T-cell (primary cell): ENCODE data around the gene PUS3. TPM values are rescaled to one million over a fixed set of nuclear protein-coding genes. Genes with fewer than 3 reads are reported as not detected.
"Not testable (repeated sequence)": the region's sequence is repeated elsewhere in the genome, so short reads cannot be mapped to it uniquely, and the experiment has no call there.

Experiments used
- ATAC-seq, 4 experiments: fragments of 200-7000 bp in 3 of 4; fragments of 150-1000 bp in 1 of 4; cut with Tn5 transposase; replicated peaks in 1 of 4; 1 replicate in 3 of 4; 2 replicates in 1 of 4; pipeline ENCODE4 v1.10.0; 2021; ENCODE audit warnings: moderate library complexity in 3 of 4, mild to moderate bottlenecking in 2 of 4, moderate number of reproducible peaks in 1 of 4
- CTCF ChIA-PET, 2 donors: fragments of 300-600 bp; sonication (Branson Sonifier 250); formaldehyde crosslinking; loops; one replicate each; lab custom pipeline; 2022; ENCODE audit warnings: antibody characterized with exemption in 2 of 2; lab: Charles Lee
- POLR2A ChIA-PET, 2 donors: fragments of 300-600 bp; sonication (Branson Sonifier 250); formaldehyde crosslinking; loops; one replicate each; lab custom pipeline; 2022; ENCODE audit warnings: antibody characterized with exemption in 2 of 2; lab: Charles Lee
- DNase-seq, 35 experiments: peaks; one replicate each; pipeline versions ENCODE4 v3.0.0 to v3.0.0-alpha.2; 2013 to 2023
- H3K27ac ChIP-seq: one replicate; pipeline ENCODE4 v1.5.1; 2013; ENCODE audit warnings: low read length
- H3K27me3 ChIP-seq, 2 experiments: replicated peaks in 1 of 2; 1 replicate in 1 of 2; 2 replicates in 1 of 2; pipeline versions ENCODE4 v1.6.1 to v1.7.0; 2013; ENCODE audit warnings: low read length in 1 of 2, mixed read lengths in 1 of 2; ENCODE audit not compliant: control insufficient read depth in 2 of 2, insufficient read depth in 2 of 2; ENCODE audit errors: extremely low read depth in 1 of 2
- H3K36me3 ChIP-seq, 2 donors: 1 replicate in 1 of 2; 2 replicates in 1 of 2; pipeline versions ENCODE4 v1.6.1 to v1.7.0; 2013; ENCODE audit warnings: low read length in 1 of 2; ENCODE audit not compliant: control insufficient read depth in 2 of 2, insufficient read depth in 1 of 2; ENCODE audit errors: extremely low read depth in 1 of 2
- H3K4me1 ChIP-seq, 2 experiments: 1 replicate in 1 of 2; 2 replicates in 1 of 2; pipeline versions ENCODE4 v1.6.1 to v1.7.0; 2013; ENCODE audit warnings: low read length in 2 of 2, mixed read lengths in 1 of 2; ENCODE audit not compliant: insufficient read depth in 2 of 2, control insufficient read depth in 1 of 2; ENCODE audit errors: extremely low read depth in 1 of 2
- H3K4me3 ChIP-seq, 2 donors: 1 replicate in 1 of 2; 2 replicates in 1 of 2; pipeline versions ENCODE4 v1.5.1 to v1.7.0; 2013; ENCODE audit warnings: mild to moderate bottlenecking in 2 of 2, low read length in 1 of 2, moderate library complexity in 1 of 2; ENCODE audit not compliant: control insufficient read depth in 1 of 2; ENCODE audit errors: extremely low read depth in 1 of 2
- H3K9me3 ChIP-seq: 2 replicates; pipeline ENCODE4 v1.7.0; 2013
- H3K27ac Mint-ChIP-seq, 2 donors: one replicate each; pipeline ENCODE4 v1.8.0; 2020 to 2021; ENCODE audit warnings: mild to moderate bottlenecking in 2 of 2, mixed read lengths in 2 of 2
- H3K27me3 Mint-ChIP-seq, 2 donors: one replicate each; pipeline ENCODE4 v1.8.0; 2021 to 2022; ENCODE audit warnings: mixed read lengths in 2 of 2
- H3K36me3 Mint-ChIP-seq: one replicate; pipeline ENCODE4 v1.8.0; 2021; ENCODE audit warnings: mixed read lengths
- H3K4me1 Mint-ChIP-seq, 3 donors: one replicate each; pipeline ENCODE4 v1.8.0; 2020 to 2022; ENCODE audit warnings: mixed read lengths in 3 of 3, mild to moderate bottlenecking in 1 of 3
- H3K4me3 Mint-ChIP-seq, 3 donors: one replicate each; pipeline ENCODE4 v1.8.0; 2020 to 2022; ENCODE audit warnings: mild to moderate bottlenecking in 3 of 3, mixed read lengths in 3 of 3, moderate library complexity in 3 of 3
- H3K9me3 Mint-ChIP-seq, 3 donors: one replicate each; pipeline ENCODE4 v1.8.0; 2020 to 2022; ENCODE audit warnings: mixed read lengths in 3 of 3
- WGBS: methylation state at CpG from one replicate; pipeline ENCODE4 v1.1.5; 2013; ENCODE audit warnings: missing lambda C conversion rate; ENCODE audit not compliant: insufficient coverage; 5-methylcytosine and 5-hydroxymethylcytosine counted together
- total RNA-seq, 35 experiments: library from RNA in 6 of 35; stranded (reverse) in 6 of 35; fragments of 120-200 nt in 1 of 35; gene quantifications; one replicate each; pipeline versions ENCODE4 v1.2.1 to v1.2.4 and lab custom pipeline; 2013 to 2026

PUS3 gene
- total RNA-seq, 5 donors from 2014 or later (not counting 1 experiment from before 2014, with no cell fraction given): 5.2 to 14.6 (median 11.5) TPM

DNA sequence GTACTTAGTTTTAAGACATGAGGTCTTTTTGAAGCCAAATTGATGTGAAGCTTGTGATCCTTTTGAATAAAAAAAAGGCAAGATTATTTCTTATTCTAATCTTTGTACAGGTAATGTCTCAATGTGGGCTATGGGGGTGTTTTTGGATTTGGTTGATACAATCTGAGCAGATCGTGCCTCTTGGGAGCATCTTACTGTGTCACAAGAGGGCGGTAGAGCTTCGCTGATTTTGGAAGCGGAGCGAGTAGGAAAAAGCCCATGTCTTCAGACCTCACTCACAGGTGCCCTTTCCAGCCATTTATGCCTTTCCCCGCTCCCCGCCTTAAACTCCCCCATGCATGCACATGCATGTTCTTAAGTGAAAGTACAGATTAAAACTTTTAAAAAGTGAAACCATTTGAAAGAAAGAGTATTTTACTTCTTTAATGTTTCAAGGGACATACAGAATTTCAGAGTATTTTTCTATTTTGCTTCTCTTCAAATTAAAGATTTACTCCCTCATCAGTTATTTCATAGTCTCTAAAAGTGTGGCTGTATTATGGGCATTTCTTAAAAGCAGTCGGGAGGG lies 20.1 kb upstream of the PUS3 start:
- Histone ChIP-seq H3K4me3 (no peak overlapping the region), H3K4me1 (no peaks in the 10 kb centered on the region), H3K27me3 (peaks cover 0 to 16% of the 10 kb centered on the region in 2 experiments), H3K9me3 (no peaks in the 10 kb centered on the region), H3K27ac (no peak overlapping the region), H3K36me3 (no peaks in the 10 kb centered on the region)
- no peaks in the 10 kb centered on the region for H3K36me3 Mint-ChIP-seq
- no peak overlapping the region for H3K27ac Mint-ChIP-seq
- H3K4me3 Mint-ChIP-seq: no peak overlapping the region
- peaks cover 17 to 20% of the 10 kb centered on the region in 2 donors for H3K27me3 Mint-ChIP-seq
- no peaks in the 10 kb centered on the region for H3K9me3 Mint-ChIP-seq
- peaks cover 0 to 2% (median 0%) of the 10 kb centered on the region in 3 donors for H3K4me1 Mint-ChIP-seq
- CTCF ChIA-PET: interaction anchor here (0.5 to 2.0 kb wide), 5 partner anchors 15 to 366 kb away, joined by 3 to 12 read pairs (median 3); no protein-coding TSS in a partner anchor
- no CpG with 5 or more reads among the region's 8 CpGs for WGBS
- ATAC-seq (peak; percentile 54 to 72 (median 66)), DNase-seq (peak in 32 of 35 experiments; percentile 8 to 78 (median 40))
- POLR2A ChIA-PET: interaction anchor here in 1 of 2 donors (0.6 to 0.7 kb wide), 2 partner anchors 24 to 368 kb away, joined by 3 to 4 read pairs; no protein-coding TSS in a partner anchor

DNA sequence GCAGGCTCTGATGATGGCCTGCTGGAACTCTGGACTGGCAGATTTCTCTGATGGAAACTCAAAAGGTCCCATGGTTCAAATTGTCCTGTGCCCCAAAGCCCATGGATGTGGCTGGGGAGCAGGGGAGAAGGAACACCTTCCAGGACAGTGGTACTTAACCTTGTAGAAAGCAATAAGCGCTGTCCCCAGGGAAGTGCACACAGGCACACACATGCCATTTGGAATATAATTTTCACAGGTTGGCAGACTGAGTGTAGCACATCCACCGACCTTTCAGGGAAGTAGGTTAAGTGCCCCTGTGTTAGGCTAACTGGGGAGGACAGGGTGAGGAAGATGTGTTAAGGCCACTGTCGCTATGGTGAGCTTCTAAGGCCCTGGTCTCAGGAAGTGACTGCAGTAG lies 19.1 kb upstream of the PUS3 start:
- DNase-seq: no peak
- Mint-ChIP-seq H3K36me3 (no peaks in the 10 kb centered on the region), H3K9me3 (no peaks in the 10 kb centered on the region), H3K27me3 (peaks cover 16 to 20% of the 10 kb centered on the region in 2 donors), H3K4me1 (peaks cover 0 to 2% (median 0%) of the 10 kb centered on the region in 3 donors), H3K27ac (no peak overlapping the region), H3K4me3 (no peak overlapping the region)
- no peaks in the 10 kb centered on the region for H3K9me3 ChIP-seq
- H3K36me3 ChIP-seq: no peaks in the 10 kb centered on the region
- no peak overlapping the region for H3K4me3 ChIP-seq
- POLR2A ChIA-PET: no interaction called here
- H3K4me1 ChIP-seq: no peaks in the 10 kb centered on the region
- no peak for ATAC-seq
- CTCF ChIA-PET: interaction anchor here (0.6 to 2.0 kb wide), 8 partner anchors 19 to 468 kb away, joined by 3 to 12 read pairs (median 4); partner anchors contain the start of gene PUS3 (in 1 of the 2)
- H3K27ac ChIP-seq: no peak overlapping the region
- peaks cover 0 to 17% of the 10 kb centered on the region in 2 experiments for H3K27me3 ChIP-seq
- 87% methylated on average over 2 of the region's 3 CpGs for WGBS

DNA sequence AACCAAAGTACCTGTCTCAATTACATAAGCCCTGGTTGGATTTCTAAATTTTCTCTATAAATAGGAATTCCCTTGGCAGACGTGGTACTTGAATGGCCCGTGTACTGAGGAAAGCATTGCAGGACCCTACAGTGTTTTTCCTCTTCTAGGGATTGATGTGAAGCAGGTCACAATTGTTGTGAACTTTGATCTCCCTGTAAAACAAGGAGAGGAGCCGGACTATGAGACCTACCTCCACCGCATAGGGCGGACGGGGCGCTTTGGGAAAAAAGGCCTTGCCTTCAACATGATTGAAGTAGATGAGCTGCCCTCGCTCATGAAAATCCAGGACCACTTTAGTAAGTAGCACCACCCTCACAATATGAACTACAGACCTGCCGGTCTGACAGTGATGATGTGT lies 18.0 kb upstream of the PUS3 start:
- Histone ChIP-seq H3K4me3 (no peak overlapping the region), H3K36me3 (no peaks in the 10 kb centered on the region), H3K27ac (no peak overlapping the region), H3K4me1 (no peaks in the 10 kb centered on the region), H3K9me3 (no peaks in the 10 kb centered on the region), H3K27me3 (peaks cover 0 to 18% of the 10 kb centered on the region in 2 experiments)
- Mint-ChIP-seq H3K4me1 (peaks cover 0 to 2% (median 0%) of the 10 kb centered on the region in 3 donors), H3K36me3 (no peaks in the 10 kb centered on the region), H3K4me3 (no peak overlapping the region), H3K9me3 (no peaks in the 10 kb centered on the region), H3K27me3 (peaks cover 14 to 23% of the 10 kb centered on the region in 2 donors), H3K27ac (no peak overlapping the region)
- ATAC-seq (no peak), DNase-seq (no peak)
- CTCF ChIA-PET: interaction anchor here in 1 of 2 donors (0.6 to 1.6 kb wide), 6 partner anchors 18 to 273 kb away, joined by 3 to 4 read pairs (median 3); partner anchors contain the start of gene PUS3
- POLR2A ChIA-PET: no interaction called here
- WGBS: 20% methylated on average over 1 of the region's 9 CpGs

DNA sequence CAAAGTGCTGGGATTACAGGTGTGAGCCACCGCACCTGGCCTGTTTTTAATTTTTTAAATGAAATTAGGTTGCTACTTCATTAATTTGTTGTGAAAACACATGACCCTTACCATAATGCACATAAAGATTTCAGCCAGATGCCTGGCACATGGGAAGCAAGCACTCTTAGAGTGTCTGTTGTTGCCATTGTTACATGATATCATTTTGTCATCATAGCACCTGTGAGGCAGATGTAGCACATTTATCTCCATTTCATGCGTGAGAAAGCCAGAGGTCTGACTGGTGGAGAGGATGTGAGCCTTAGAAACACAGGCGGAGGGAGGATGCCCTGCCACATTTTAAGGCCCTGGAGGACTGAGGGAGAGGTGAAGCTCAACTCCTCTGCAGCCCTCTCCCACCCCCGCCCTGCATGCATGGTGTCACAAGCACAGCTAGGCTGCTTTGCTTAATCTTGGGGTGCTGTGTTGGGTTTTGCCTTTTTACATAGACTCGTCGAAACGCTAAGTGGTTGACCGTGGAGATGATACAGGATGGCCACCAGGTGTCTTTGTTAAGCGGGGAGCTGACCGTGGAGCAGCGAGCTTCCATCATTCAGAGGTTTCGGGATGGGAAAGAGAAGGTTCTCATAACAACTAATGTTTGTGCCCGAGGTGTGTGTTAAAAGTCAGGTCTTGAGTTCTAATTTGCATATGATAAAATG lies 15.3 kb upstream of the PUS3 start:
- Mint-ChIP-seq H3K9me3 (no peaks in the 10 kb centered on the region), H3K36me3 (no peaks in the 10 kb centered on the region), H3K4me1 (peaks cover 0 to 2% (median 0%) of the 10 kb centered on the region in 3 donors), H3K27me3 (peaks cover 20 to 27% of the 10 kb centered on the region in 2 donors), H3K4me3 (no peak overlapping the region), H3K27ac (no peak overlapping the region)
- ChIA-PET POLR2A (interaction anchor here in 1 of 2 donors (0.6 kb wide), 1 partner anchor 31 kb away, joined by 3 read pairs; the partner anchor contains the start of gene HYLS1), CTCF (interaction anchor here in 1 of 2 donors (0.5 kb wide), 1 partner anchor 270 kb away, joined by 3 read pairs; no protein-coding TSS in a partner anchor)
- DNase-seq (no peak), ATAC-seq (no peak)
- no peaks in the 10 kb centered on the region for H3K36me3 ChIP-seq
- no peak overlapping the region for H3K4me3 ChIP-seq
- WGBS: 79% methylated on average over 9 of the region's 13 CpGs
- H3K27ac ChIP-seq: no peak overlapping the region
- no peaks in the 10 kb centered on the region for H3K9me3 ChIP-seq
- peaks cover 0 to 25% of the 10 kb centered on the region in 2 experiments for H3K27me3 ChIP-seq
- no peaks in the 10 kb centered on the region for H3K4me1 ChIP-seq

DNA sequence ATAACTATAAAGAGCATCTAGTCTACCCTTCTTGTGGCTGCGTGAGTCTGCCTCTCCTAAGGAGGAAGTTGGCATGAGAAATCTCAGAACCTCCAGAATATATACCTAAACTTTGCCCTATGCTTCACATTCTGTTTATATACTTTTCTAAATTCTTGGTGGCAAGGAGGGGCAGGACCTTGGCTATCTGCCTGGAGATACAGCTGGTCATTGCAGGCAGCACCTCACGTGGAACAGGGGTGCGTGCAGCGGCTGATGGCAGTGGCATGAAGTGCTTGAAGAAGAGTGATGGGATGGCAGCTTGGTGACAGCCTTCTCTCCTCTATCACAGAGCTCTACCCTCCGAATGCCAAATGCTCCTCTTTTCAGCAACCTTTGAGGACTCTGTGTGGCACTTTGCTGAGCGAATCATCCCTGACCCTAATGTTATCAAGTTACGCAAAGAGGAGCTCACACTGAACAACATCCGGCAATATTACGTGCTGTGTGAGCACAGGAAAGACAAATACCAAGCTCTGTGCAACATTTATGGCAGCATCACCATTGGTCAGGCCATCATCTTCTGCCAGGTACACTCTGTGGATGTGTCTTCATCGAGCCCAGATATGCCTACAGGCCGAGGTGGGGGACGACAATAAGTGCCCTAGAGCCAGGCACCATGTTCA lies 13.8 kb upstream of the PUS3 start:
- POLR2A ChIA-PET: no interaction called here

DNA sequence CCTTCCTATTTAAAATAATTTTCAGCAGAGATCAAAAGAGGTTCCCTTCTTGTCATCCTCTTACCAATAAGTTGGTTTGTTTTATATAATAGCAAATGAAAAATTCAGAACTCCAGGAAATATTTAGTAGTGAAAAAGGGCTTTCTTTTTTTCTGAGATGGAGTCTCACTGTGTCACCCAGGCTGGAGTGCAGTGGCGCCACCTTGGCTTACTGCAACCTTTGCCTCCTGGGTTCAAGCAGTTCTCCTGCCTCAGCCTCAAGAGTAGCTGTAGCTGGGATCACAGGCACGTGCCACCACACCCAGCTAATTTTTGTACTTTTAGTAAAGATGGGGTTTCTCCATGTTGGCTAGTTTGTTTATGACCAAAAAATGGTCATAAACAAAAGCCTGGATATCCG lies 11.6 kb upstream of the PUS3 start:
- DNase-seq, H3K9me3 ChIP-seq, H3K36me3 Mint-ChIP-seq, H3K4me1 Mint-ChIP-seq, CTCF ChIA-PET, ATAC-seq, POLR2A ChIA-PET, H3K4me3 ChIP-seq, H3K4me3 Mint-ChIP-seq, H3K27ac ChIP-seq, H3K4me1 ChIP-seq, H3K9me3 Mint-ChIP-seq, H3K36me3 ChIP-seq, H3K27ac Mint-ChIP-seq: not testable (repeated sequence)
- H3K27me3 ChIP-seq: peaks cover 0 to 17% of the 10 kb centered on the region in 2 experiments
- H3K27me3 Mint-ChIP-seq: peaks cover 42 to 44% of the 10 kb centered on the region in 2 donors
- WGBS: 96% methylated on average over 2 of the region's 3 CpGs

More for the DNA sequence above, 13.8 kb upstream of the PUS3 start:
- ATAC-seq (no peak), DNase-seq (no peak)
- Mint-ChIP-seq H3K36me3 (no peaks in the 10 kb centered on the region), H3K27me3 (peaks cover 28 to 36% of the 10 kb centered on the region in 2 donors), H3K27ac (no peak overlapping the region), H3K9me3 (no peaks in the 10 kb centered on the region), H3K4me1 (no peaks in the 10 kb centered on the region), H3K4me3 (no peak overlapping the region)
- Histone ChIP-seq H3K36me3 (no peaks in the 10 kb centered on the region), H3K9me3 (no peaks in the 10 kb centered on the region), H3K4me3 (no peak overlapping the region), H3K27ac (no peak overlapping the region), H3K27me3 (peaks cover 0 to 23% of the 10 kb centered on the region in 2 experiments), H3K4me1 (no peaks in the 10 kb centered on the region)
- CTCF ChIA-PET: no interaction called here
- WGBS: 81% methylated on average over 8 of the region's 12 CpGs
